Head of caudate nucleus (tissue), 42 donors: ENCODE results near the gene RAMACL.
"Not testable (repeated sequence)": the region's sequence is repeated elsewhere in the genome, so short reads cannot be mapped to it uniquely, and the experiment has no call there.

Experiments
- DNase-seq, 42 donors: peaks; one replicate each; pipeline versions ENCODE4 v3.0.0 to v3.0.0-alpha.2; 2020 to 2021; ENCODE audit warnings: mixed read lengths in 7 of 42
- intact Hi-C: fragments of 100-400 bp; cut with DNase I; formaldehyde crosslinking; loops from one replicate; pipeline ENCODE4 v1.15.0; 2022

RAMACL gene

DNA sequence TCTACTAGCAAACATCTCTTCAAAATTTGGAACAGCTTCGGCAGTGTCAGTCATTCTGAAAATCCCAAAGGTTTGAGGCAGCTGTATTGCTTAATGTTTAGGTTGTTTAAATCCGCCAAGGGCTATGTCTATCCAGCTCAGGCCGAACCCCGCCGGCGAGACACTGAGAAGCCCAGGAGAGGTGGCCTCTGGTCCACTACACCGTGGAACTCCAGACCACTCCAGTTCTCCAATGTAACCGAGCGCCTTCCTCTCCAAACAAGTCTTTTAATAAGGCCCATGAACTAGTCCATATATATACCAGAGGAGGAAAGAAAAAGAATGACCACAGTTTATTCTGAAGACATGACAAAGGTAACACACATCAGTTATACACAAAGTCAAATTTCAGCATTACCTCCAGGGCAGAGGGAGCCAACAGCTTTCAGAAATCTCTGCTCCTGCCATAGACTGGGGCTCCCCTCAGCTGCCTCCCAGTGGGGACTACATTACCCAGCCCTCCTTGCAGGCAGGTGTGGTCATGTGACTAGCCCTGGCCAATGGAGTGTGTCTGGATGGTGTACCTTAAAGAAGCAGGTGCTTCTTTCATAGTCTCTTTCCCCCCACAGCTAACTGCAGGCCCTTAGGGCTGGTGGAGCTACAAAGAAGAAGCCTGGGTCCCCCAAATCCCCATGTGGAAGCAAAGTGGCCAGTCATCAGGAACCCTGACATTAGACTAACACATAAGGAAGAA lies at the start of gene RAMACL:
TSS of gene RAMACL (minus strand) at position 255 of the 733 bp plus-strand sequence. CDS start at position 54, 201 bp downstream.
- peak in 36 of 42 donors; percentile 42 to 84 (median 66) for DNase-seq
- intact Hi-C loops, result no loop called here

GRCh38 chr6:166635013-166635970 lies 48.8 kb upstream of the RAMACL start:
- DNase-seq, result peak in 3 of 42 donors; percentile 6 to 23 (median 11)
- intact Hi-C loops, result no loop called here

DNA sequence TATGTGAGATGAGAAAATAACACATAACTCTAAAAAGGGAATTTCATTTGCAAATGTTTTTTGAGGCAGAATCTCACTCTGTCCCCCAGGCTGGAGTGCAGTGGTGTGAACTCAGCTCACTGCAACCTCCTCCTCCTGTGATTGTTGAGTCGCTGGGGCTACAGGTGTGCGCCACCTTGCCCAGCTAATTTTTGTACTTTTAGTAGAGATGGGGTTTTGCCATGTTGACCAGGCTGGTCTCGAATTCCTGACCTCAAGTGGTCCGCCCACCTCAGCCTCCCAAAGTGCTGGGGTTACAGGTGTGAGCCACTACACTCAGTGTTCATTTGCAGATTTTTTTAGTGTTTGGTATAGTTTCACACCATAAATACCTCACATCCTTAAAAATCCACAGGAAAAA lies 48.1 kb upstream of the RAMACL start:
- intact Hi-C loops, result not testable (repeated sequence)
- DNase-seq, result peak in 1 of 42 donors; percentile 17

- DNase-seq, result peak in 2 of 42 donors; percentile 16 to 22
- intact Hi-C loops, result no loop called here
These were observed 47.5 kb upstream of the RAMACL start for GRCh38 chr6:166633732-166634535.

DNA sequence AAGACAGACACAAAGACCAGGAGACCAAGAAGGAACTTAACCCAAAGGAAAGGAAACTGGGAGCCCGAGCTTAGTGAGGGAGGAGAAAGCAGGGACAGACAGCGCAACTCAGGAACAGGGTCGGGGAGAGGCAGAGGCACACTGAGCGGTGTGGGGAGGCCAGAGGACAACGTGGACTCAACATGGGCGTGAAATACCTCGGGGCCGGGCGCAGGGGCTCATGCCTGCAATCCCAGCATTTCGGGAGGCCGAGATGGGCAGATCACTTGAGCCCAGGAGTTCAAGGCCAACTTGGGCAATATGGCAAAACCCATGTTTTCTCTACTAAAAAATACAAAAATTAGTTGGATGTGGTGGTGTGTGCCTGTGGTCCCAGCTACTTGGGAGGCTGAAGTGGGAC lies 46.3 kb upstream of the RAMACL start:
- DNase-seq, result peak in 2 of 42 donors; percentile 8 to 19
- intact Hi-C loops, result no loop called here

- intact Hi-C loops, result no loop called here
- peak in 2 of 42 donors; percentile 12 for DNase-seq
These were observed 44.0 kb upstream of the RAMACL start for GRCh38 chr6:166630462-166630861.

GRCh38 chr6:166629628-166630027 lies 43.1 kb upstream of the RAMACL start:
- intact Hi-C loops, result loop anchor here (5.0 kb wide), 1 partner anchor 72 kb away; no protein-coding TSS in a partner anchor
- no peak for DNase-seq

DNA sequence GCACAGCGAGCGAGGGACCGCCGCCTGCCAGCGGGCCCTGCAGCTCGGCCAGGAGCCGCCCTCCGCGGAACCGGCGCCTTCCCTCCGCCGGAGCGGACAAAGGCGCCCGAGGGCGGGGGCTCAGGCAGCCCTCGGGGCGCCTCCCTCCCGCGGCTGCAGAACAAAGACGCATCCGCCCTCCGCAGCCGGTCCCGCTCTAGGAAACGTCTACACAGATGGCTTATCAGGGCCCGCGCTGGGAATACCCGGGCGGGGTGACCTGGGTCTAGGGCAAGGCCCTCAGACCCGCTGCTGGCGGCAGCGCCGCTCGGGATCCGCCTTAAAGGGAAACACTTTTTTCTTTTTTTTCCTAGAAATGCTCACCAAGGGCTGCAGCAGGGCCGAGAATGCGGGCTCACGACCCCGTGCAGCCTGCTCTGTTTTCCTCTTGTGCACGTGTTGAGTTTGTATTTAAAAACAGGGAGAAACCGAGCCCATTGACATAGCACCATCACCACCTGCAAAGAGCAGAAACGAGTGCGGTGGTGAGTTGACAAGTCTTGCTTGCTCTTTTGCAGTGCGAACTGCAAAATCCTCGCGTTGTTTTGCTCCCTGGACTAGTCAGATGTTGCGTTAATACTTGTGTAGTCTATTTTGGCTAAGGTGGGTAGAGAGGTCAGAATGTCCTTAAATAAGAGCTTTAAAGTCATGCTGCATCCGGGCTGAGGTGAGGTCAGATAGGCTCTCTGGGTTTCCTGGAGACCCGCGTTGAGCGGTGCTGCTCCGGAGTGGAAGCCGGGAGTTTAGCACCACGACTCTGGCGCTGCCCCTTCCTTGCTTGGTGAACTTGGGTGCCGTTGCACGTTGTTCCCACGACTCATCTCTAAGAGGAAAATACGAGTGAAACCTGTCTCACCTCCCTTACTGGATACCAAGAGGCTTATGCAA lies 41.7 kb upstream of the RAMACL start:
- DNase-seq, result peak; percentile 28 to 86 (median 70)
- intact Hi-C loops, result loop anchor here (5.0 kb wide), 1 partner anchor 71 kb away; no protein-coding TSS in a partner anchor

DNA sequence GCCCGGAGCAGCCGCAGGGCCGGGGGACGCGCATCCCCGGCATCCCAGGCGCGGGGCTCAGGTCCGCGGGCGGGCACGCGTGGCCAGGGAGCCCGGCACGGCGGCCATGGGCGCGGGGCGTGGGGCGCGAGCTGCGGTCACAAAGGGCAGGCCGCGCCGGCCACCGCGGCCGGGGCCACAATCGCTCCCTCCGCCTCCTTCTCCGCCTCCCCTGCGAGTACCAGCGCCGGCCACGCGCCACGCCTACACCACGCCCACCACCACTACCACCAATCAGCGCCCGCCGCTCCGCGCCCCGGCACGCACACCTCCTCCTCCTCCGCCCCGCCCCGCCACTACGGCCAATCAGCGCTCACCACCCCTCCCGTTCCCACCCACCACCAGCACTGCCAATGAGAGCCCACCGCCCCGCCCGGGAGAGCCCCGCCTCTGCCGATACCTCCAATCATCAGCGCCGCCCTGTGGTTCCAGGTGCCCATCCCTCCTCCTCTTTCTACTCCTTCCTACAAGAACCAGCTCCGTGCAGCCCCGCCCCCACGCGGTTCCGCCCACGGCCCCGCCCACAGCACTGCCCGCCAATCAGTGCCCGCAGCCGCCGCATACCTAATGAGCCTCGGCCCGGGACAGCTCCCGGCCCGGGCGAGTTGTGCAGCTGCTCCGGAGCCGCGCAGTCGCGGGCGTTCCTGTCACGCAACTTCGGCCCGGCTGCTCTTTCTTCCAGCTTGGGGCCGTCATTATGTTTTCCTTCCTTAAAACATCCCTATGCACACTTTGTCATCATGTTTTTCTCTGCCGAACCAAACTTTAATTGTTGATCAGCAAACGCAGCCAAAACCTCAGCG lies 40.8 kb upstream of the RAMACL start, which contains the start of gene RPS6KA2:
TSS of gene RPS6KA2 (minus strand) at position 219 of the 842 bp plus-strand sequence. CDS start 232 bp downstream, outside the sequence.
- intact Hi-C loops, result loop anchor here (5.0 kb wide), 1 partner anchor 70 kb away; no protein-coding TSS in a partner anchor
- DNase-seq, result peak; percentile 99 to 100 (median 100)

DNA sequence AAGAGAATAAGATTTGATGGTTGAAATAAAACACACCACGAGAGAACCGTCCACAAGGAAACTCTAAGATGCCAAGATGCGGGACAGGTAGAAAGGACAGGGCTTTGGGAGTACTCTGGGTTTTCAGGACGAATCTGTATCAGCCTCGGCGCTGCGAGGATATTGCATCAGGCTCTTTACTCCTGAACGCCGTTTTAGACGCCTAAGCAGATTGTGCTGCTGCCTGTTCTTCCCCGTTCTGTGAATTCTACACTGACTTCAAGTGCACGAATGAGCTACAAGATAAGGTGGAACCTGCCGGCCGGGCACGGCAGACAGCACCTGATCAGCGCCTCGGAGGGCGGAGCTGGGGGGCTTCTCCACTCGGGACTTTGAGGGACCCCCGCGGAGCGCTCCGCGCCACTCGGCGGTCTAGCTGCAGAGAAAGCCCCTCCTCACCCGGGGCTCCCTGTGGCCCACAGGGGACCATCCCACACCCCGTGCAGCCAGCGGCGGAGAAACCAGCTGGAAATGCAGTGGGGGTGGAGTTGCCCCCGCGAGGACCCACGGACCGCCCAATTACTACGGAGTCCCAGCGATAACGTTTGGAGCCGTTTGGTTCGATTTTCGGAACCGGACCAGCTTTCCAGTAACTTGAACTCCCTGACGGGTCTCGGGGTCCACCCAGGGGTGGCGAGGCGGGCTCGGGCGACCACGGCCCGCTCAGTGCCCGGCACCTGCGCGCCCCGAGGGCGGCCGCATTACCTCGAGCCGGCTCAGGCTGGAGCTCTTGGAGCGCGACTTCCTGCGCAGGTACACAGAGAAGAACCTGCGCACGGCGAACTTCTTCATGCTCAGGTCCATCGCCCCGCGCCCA lies 39.9 kb upstream of the RAMACL start:
- intact Hi-C loops, result loop anchor here (5.0 kb wide), 1 partner anchor 69 kb away; no protein-coding TSS in a partner anchor
- peak in 40 of 42 donors; percentile 20 to 73 (median 48) for DNase-seq

DNA sequence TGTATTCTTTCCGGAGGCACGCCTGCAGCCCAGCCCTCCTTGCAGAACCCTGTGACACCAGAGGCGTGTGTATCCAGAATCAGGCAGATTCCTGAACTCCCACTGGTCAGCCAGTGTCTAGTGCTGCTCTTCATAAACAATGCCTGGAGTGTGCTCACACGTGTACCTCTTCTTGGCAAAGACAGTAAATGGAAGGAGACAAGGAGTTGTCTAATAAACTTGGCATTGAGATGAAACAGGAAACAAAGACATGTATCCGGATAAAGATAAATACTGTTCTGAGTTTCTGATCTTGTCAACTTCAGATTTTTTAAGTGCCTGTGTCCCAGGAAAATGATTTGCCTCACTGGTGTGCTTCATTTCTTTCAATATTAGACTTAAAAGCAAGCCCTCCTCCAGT lies 38.9 kb upstream of the RAMACL start:
- intact Hi-C loops, result loop anchor here (5.0 kb wide), 1 partner anchor 68 kb away; no protein-coding TSS in a partner anchor

DNA sequence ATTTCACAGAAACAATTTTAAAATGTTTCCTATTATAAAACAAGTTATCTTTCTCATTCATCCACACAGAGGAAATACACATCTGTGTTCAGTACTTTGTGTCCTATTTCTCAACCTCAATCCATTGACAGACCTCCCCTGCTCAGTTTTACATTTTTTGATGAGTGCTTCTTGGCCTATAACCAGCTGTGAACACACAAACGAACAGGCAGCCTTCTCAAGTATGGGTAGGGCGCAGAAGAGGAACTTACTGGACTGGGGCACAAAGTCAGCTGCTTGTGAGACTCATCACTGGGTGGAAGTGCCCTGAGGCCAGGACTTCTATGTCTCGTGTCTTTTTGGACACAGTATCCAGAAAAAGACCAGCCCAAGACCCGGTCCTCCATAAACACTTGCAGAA lies 37.8 kb upstream of the RAMACL start:
- DNase-seq, result peak in 3 of 42 donors; percentile 23 to 47 (median 25)
- intact Hi-C loops, result no loop called here

More for the DNA sequence above, 38.9 kb upstream of the RAMACL start:
- DNase-seq, result peak in 2 of 42 donors; percentile 25 to 43

GRCh38 chr6:166623318-166623717 lies 36.8 kb upstream of the RAMACL start:
- DNase-seq, result peak in 2 of 42 donors; percentile 13 to 33
- intact Hi-C loops, result no loop called here

GRCh38 chr6:166621114-166621540 lies 34.6 kb upstream of the RAMACL start:
- intact Hi-C loops, result no loop called here

DNA sequence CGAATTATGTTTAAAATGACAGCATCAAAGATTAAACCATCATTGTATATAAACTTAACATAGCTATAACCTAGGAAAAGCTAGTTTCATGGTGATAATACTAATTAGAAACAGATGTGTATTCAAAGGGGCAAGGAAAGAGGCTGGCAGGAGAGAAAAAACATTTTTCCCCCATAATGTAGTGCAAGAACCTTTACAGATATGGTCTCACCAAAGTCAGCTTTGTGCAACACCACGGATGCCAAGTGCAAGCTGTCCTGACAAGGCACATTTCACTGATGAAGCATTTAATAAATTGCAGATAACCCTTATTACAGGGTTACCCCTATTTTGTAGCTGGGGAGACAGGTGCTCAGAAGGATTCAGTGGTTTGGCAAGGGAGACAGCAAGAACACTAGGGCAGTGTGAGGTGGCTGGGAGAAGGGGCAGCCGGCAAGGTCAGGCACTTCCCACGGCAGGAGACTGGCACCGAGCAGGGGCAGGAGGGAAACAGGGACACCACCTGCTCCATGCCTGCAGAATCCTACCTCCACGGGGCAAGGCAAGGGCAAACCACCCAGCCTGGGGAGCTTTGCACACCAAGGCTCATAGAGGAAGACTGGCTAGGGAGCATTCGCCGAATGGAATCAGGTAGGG lies 34.1 kb upstream of the RAMACL start:
- peak in 2 of 42 donors; percentile 20 to 39 for DNase-seq
- intact Hi-C loops, result no loop called here

More at GRCh38 chr6:166621114-166621540, 34.6 kb upstream of the RAMACL start:
- DNase-seq, result peak in 2 of 42 donors; percentile 24 to 35
